Cardiac muscle cell (in vitro differentiated cells and primary cell): ENCODE data around the gene PLEKHG4. TPM values are rescaled to one million over a fixed set of nuclear protein-coding genes. Genes with fewer than 3 reads are reported as not detected.

Experiments
- DNase-seq, 2 donors: peaks; one replicate each; pipeline versions ENCODE4 v3.0.0 to v3.0.0-alpha.2; 2010 to 2017; ENCODE audit warnings: low read depth in 1 of 2, low spot score in 1 of 2
- H3K27ac ChIP-seq: fragments of 200-600 bp; sonication (generic); 2 replicates; pipeline ENCODE4 v1.5.1; 2016
- H3K27me3 ChIP-seq: fragments of 200-600 bp; sonication (generic); 2 replicates; pipeline ENCODE4 v1.6.0; 2016; ENCODE audit warnings: control low read depth
- H3K36me3 ChIP-seq: fragments of 200-600 bp; sonication (generic); 2 replicates; pipeline ENCODE4 v1.5.1; 2016; ENCODE audit warnings: control low read depth
- H3K4me1 ChIP-seq: fragments of 200-600 bp; sonication (generic); 2 replicates; pipeline ENCODE4 v1.8.1; 2017; ENCODE audit warnings: low read depth, mild to moderate bottlenecking, mixed run types
- H3K4me3 ChIP-seq: fragments of 200-600 bp; sonication (generic); 2 replicates; pipeline ENCODE4 v1.5.1; 2016; ENCODE audit warnings: mild to moderate bottlenecking
- H3K9me3 ChIP-seq: fragments of 200-600 bp; sonication (generic); 2 replicates; pipeline ENCODE4 v1.5.1; 2017; ENCODE audit warnings: low read depth, mild to moderate bottlenecking, control low read depth
- CTCF ChIP-seq: IDR thresholded peaks from 2 replicates; pipeline ENCODE4 v1.5.1; 2012; ENCODE audit warnings: low read depth, mild to moderate bottlenecking, low read length
- polyA plus RNA-seq: library from polyadenylated mRNA; unstranded; fragments of >200 nt; fragmentation: Nextera tagmentation; extraction: Ambion mirVana; gene quantifications from 2 replicates; pipeline ENCODE4 v1.2.1, GENCODE V29; 2016
- total RNA-seq: library from RNA; depleted of rRNA; stranded (reverse); fragments of >200 nt; gene quantifications from 2 replicates; pipeline ENCODE4 v1.2.3, GENCODE V29; 2016

PLEKHG4 gene
- total and polyA plus RNA-seq, 2 experiments from 2014 or later = 1.0 to 6.8 TPM

- peak in 1 of 2 donors; percentile 73 for DNase-seq
- Histone ChIP-seq H3K9me3 (no peaks in the 10 kb centered on the region), H3K27ac (no peak overlapping the region), H3K4me3 (no peak overlapping the region), H3K27me3 (peaks cover 10% of the 10 kb centered on the region), H3K36me3 (no peaks in the 10 kb centered on the region), H3K4me1 (no peaks in the 10 kb centered on the region)
- TF ChIP-seq CTCF = peak; percentile 22
Observed at GRCh38 chr16:67294938-67295361, 15.6 kb downstream of the PLEKHG4 start.

- Histone ChIP-seq H3K27ac (no peak overlapping the region), H3K4me1 (no peaks in the 10 kb centered on the region), H3K36me3 (no peaks in the 10 kb centered on the region), H3K4me3 (no peak overlapping the region), H3K9me3 (no peaks in the 10 kb centered on the region), H3K27me3 (peaks cover 10% of the 10 kb centered on the region)
- TF ChIP-seq CTCF = no peak
- DNase-seq = peak in 1 of 2 donors; percentile 38
Observed at GRCh38 chr16:67296420-67296819, 17.1 kb downstream of the PLEKHG4 start.

GRCh38 chr16:67298277-67298676 is 18.9 kb downstream of the PLEKHG4 start:
- H3K9me3 ChIP-seq = no peaks in the 10 kb centered on the region
- H3K4me3 ChIP-seq = no peak overlapping the region
- TF ChIP-seq CTCF = no peak
- H3K27ac ChIP-seq = no peak overlapping the region
- H3K4me1 ChIP-seq = no peaks in the 10 kb centered on the region
- peaks cover 10% of the 10 kb centered on the region for H3K27me3 ChIP-seq
- no peak for DNase-seq
- H3K36me3 ChIP-seq = no peaks in the 10 kb centered on the region

GRCh38 chr16:67299269-67299668 is 19.9 kb downstream of the PLEKHG4 start:
- no peak overlapping the region for H3K4me3 ChIP-seq
- no peaks in the 10 kb centered on the region for H3K36me3 ChIP-seq
- no peak for DNase-seq
- H3K9me3 ChIP-seq = no peaks in the 10 kb centered on the region
- peaks cover 10% of the 10 kb centered on the region for H3K27me3 ChIP-seq
- no peak for TF ChIP-seq CTCF
- no peaks in the 10 kb centered on the region for H3K4me1 ChIP-seq
- H3K27ac ChIP-seq = no peak overlapping the region

- TF ChIP-seq CTCF = no peak
- Histone ChIP-seq H3K27me3 (peaks cover 10% of the 10 kb centered on the region), H3K36me3 (no peaks in the 10 kb centered on the region), H3K4me3 (no peak overlapping the region), H3K9me3 (no peaks in the 10 kb centered on the region), H3K4me1 (no peaks in the 10 kb centered on the region), H3K27ac (no peak overlapping the region)
- no peak for DNase-seq
Observed at GRCh38 chr16:67301080-67301782, 21.9 kb downstream of the PLEKHG4 start.

- H3K9me3 ChIP-seq = no peaks in the 10 kb centered on the region
- no peak for DNase-seq
Observed at GRCh38 chr16:67302076-67302475, 22.7 kb downstream of the PLEKHG4 start.

More at GRCh38 chr16:67302076-67302475, 22.7 kb downstream of the PLEKHG4 start:
- Histone ChIP-seq H3K4me3 (no peak overlapping the region), H3K27me3 (peaks cover 4% of the 10 kb centered on the region), H3K36me3 (no peaks in the 10 kb centered on the region), H3K27ac (no peak overlapping the region), H3K4me1 (no peaks in the 10 kb centered on the region)
- no peak for TF ChIP-seq CTCF
